ENCODE results near the gene LPP. TPM values are rescaled to one million over a fixed set of nuclear protein-coding genes. Genes with fewer than 3 reads are reported as not detected.

LPP gene
- total and polyA plus RNA-seq, 2 of the 4 experiments (the other 2 are of a cell fraction) = 16.0 to 130 TPM

DNA sequence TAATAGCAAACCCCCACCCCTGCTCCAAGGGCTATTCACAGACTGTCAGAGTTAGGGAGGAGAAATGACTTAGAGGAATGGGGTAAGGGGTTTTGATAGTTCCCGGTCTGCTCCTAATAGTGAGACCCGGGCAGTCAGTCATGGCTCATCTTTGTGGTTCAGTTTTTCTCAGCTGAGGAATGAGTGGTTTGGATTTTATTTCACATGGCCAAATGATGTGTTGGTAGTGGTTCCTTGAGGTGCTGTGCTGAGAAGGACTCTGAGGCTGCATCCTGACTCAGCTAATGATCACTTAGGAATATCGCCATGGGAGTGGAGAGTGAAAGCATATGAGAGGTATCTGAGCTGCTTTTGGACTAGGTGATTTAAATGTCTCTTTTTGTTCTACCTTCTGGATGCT, 80.2 kb downstream of the LPP start:
- H2BK5ac ChIP-seq (ENCODE audit: low read depth, low read length, poor library complexity, severe bottlenecking) = no peak overlapping the region
- WGBS, 2 experiments (ENCODE audit: extremely low coverage in 2 of 2, insufficient read length in 1 of 2) = 60% methylated on average over 1 of the region's 3 CpGs; no CpG with 5 or more reads in 1 of the 2 experiments
- H2BK20ac ChIP-seq (ENCODE audit: low read depth, low read length) = no peak overlapping the region
- H3K23ac ChIP-seq (ENCODE audit: low read depth, low read length) = peak overlapping the region; percentile 11; the same call in 1 of the 2 replicates
- no peaks in the 10 kb centered on the region for H3K27me3 ChIP-seq (ENCODE audit: control insufficient read depth, insufficient read depth, low read length)
- H2AK9ac ChIP-seq (replicated peaks; ENCODE audit: low read depth, low read length, poor library complexity) = no peak overlapping the region
- H2BK15ac ChIP-seq (ENCODE audit: low read depth, low read length) = no peak overlapping the region
- peaks cover 46 to 91% of the 10 kb centered on the region in 2 experiments for H3K79me1 ChIP-seq (ENCODE audit: low read depth in 1 of 2, low read length in 2 of 2)
- no peak overlapping the region for H2AFZ ChIP-seq (replicated peaks; ENCODE audit: low read length, poor library complexity)
- no peak overlapping the region for H3K4ac ChIP-seq (ENCODE audit: low read depth, low read length)
- no peak overlapping the region for H3K56ac ChIP-seq (ENCODE audit: extremely low read depth, insufficient read depth, low read length)
- dilution Hi-C loops (cut with HindIII; ENCODE audit: low sequenced_read_pairs, unreplicated experiment) = no loop called here
- H4K91ac ChIP-seq (ENCODE audit: insufficient read depth, low read depth, low read length) = no peak overlapping the region
- intact Hi-C loops (cut with micrococcal nuclease) = no loop called here
- TF ChIP-seq CEBPB (IDR thresholded peaks at IDR 0.05; ENCODE audit: low read depth, low read length) (no peak), MAFK (IDR thresholded peaks at IDR 0.05; ENCODE audit: low read depth, low read length) (peak; percentile 63; the same call in 1 of the 2 replicates), POLR2A (IDR thresholded peaks at IDR 0.05; ENCODE audit: low read depth, low read length) (no peak)
- ATAC-seq (ENCODE audit: low read depth) (peak; percentile 27), DNase-seq (peak; percentile 76)
- ChIA-PET CTCF (no interaction called here), POLR2A (ENCODE audit: unreplicated experiment) (no interaction called here)
- H3K4me2 ChIP-seq (ENCODE audit: low read depth, low read length) = no peak overlapping the region; the same call in 1 of the 2 replicates
- H3K36me3 ChIP-seq (ENCODE audit: control insufficient read depth, insufficient read depth, low read length) = peaks cover 10% of the 10 kb centered on the region
- in situ Hi-C loops (cut with MboI; ENCODE audit: low sequenced_read_pairs) = no loop called here
- no peak overlapping the region for H2AK5ac ChIP-seq (ENCODE audit: low read depth, low read length)
- H3K4me3 ChIP-seq (ENCODE audit: insufficient read depth, low read depth, low read length) = no peak overlapping the region
- H3K4me1 ChIP-seq (ENCODE audit: control insufficient read depth, insufficient read depth, low read length) = peaks cover 19% of the 10 kb centered on the region
- no peaks in the 10 kb centered on the region for H3K9me3 ChIP-seq (ENCODE audit: control insufficient read depth, insufficient read depth, low read length)
- H3K18ac ChIP-seq (ENCODE audit: low read depth, low read length) = no peak overlapping the region
- peaks cover 36% of the 10 kb centered on the region for H3K9me1 ChIP-seq (ENCODE audit: insufficient read depth, low read length)
- no TSS peak for BruUV-seq (replicated peaks)
- H3K27ac ChIP-seq (ENCODE audit: insufficient read depth, low read length) = no peak overlapping the region
- no peak overlapping the region for H4K8ac ChIP-seq (ENCODE audit: low read depth in 2 of 2, low read length in 2 of 2)
- H3K14ac ChIP-seq (replicated peaks; ENCODE audit: low read depth, low read length) = peak overlapping the region; percentile 35; the same call in 1 of the 2 replicates
- H4K20me1 ChIP-seq (ENCODE audit: insufficient read depth, low read length) = peaks cover 80% of the 10 kb centered on the region
- H3K9ac ChIP-seq (ENCODE audit: low read depth, low read length) = no peak overlapping the region
- H2BK120ac ChIP-seq (ENCODE audit: low read depth, low read length) = no peak overlapping the region
- no peak overlapping the region for H4K5ac ChIP-seq (ENCODE audit: low read depth, low read length)
